Ishikawa (cell line): ENCODE measurements around the gene RALGPS1.

Experiments used
- CEBPB ChIP-seq: IDR thresholded peaks from 2 replicates; pipeline ENCODE4 v1.6.1; 2012
- CREB1 ChIP-seq: IDR thresholded peaks from 2 replicates; pipeline ENCODE4 v1.6.1; 2012; ENCODE audit warnings: low read depth
- EGR1 ChIP-seq: IDR thresholded peaks from 2 replicates; pipeline ENCODE4 v1.6.1; 2012
- EP300 ChIP-seq: IDR thresholded peaks from 2 replicates; pipeline ENCODE4 v1.6.1; 2012; ENCODE audit warnings: borderline replicate concordance
- FOXM1 ChIP-seq: IDR thresholded peaks from 2 replicates; pipeline ENCODE4 v1.6.1; 2012; ENCODE audit warnings: low read depth, borderline replicate concordance
- NFIC ChIP-seq: IDR thresholded peaks from 2 replicates; pipeline ENCODE4 v1.6.1; 2012
- RAD21 ChIP-seq: IDR thresholded peaks from 2 replicates; pipeline ENCODE4 v1.6.1; 2012; ENCODE audit warnings: low read depth
- TAF1 ChIP-seq: IDR thresholded peaks from 2 replicates; pipeline ENCODE4 v1.6.1; 2012; ENCODE audit warnings: low read depth, mild to moderate bottlenecking
- TCF12 ChIP-seq: IDR thresholded peaks from 2 replicates; pipeline ENCODE4 v1.6.1; 2012; ENCODE audit warnings: low read depth
- TEAD4 ChIP-seq: IDR thresholded peaks from 2 replicates; pipeline ENCODE4 v1.6.1; 2012
- YY1 ChIP-seq: IDR thresholded peaks from 2 replicates; pipeline ENCODE4 v1.6.1; 2012; ENCODE audit warnings: low read depth
- ZBTB7A ChIP-seq: IDR thresholded peaks from 2 replicates; pipeline ENCODE4 v1.6.1; 2012; ENCODE audit warnings: low read depth
- TF ChIP-seq, protein P1 (sequence below): IDR thresholded peaks from 2 replicates; pipeline ENCODE4 v1.6.1; 2012
- TF ChIP-seq, protein P2 (sequence below): IDR thresholded peaks from 2 replicates; pipeline ENCODE4 v1.6.1; 2012; ENCODE audit warnings: low read depth, mild to moderate bottlenecking
- TF ChIP-seq, protein P3 (sequence below): IDR thresholded peaks from 2 replicates; pipeline ENCODE4 v1.6.1; 2012

The RALGPS1 gene

DNA sequence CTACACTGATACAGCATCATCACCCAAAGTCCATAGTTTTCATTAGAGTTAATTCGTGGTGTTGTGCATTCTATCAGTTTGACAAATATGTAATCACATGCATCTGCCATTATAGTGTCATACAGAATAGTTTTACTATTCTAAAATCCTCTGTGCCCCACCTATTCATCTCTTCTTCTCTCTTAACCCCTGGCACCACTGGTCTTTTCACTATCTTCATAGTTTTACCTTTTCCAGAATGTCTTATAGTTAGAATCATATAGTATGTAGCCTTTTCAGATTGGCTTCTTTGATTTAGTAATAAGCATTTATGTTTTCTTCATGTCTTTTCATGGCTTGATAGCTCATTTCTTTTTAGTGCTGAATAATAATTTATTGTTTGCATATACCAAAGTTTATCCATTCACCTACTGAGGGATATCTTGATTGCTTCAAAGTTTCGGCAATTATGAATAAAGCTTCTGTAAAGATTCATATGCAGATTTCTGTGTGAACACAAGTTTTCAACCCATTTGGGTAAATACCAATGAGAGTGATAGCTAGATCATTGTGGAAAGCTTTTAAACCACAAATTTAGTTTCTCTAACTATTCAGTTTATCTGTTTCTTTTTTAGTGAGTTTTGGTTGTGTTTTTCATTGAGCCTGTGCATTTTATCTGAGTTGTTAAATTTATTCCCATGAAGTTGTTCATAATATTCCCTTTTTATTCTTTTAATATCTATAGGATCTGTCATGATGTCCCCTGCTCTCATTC lies 84.9 kb downstream of the RALGPS1 start:
- TF ChIP-seq, protein P1, sequence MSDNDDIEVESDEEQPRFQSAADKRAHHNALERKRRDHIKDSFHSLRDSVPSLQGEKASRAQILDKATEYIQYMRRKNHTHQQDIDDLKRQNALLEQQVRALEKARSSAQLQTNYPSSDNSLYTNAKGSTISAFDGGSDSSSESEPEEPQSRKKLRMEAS = no peak
- TF ChIP-seq, protein P2, sequence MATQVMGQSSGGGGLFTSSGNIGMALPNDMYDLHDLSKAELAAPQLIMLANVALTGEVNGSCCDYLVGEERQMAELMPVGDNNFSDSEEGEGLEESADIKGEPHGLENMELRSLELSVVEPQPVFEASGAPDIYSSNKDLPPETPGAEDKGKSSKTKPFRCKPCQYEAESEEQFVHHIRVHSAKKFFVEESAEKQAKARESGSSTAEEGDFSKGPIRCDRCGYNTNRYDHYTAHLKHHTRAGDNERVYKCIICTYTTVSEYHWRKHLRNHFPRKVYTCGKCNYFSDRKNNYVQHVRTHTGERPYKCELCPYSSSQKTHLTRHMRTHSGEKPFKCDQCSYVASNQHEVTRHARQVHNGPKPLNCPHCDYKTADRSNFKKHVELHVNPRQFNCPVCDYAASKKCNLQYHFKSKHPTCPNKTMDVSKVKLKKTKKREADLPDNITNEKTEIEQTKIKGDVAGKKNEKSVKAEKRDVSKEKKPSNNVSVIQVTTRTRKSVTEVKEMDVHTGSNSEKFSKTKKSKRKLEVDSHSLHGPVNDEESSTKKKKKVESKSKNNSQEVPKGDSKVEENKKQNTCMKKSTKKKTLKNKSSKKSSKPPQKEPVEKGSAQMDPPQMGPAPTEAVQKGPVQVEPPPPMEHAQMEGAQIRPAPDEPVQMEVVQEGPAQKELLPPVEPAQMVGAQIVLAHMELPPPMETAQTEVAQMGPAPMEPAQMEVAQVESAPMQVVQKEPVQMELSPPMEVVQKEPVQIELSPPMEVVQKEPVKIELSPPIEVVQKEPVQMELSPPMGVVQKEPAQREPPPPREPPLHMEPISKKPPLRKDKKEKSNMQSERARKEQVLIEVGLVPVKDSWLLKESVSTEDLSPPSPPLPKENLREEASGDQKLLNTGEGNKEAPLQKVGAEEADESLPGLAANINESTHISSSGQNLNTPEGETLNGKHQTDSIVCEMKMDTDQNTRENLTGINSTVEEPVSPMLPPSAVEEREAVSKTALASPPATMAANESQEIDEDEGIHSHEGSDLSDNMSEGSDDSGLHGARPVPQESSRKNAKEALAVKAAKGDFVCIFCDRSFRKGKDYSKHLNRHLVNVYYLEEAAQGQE = no peak
- TF ChIP-seq TCF12 (no peak), CEBPB (no peak)

DNA sequence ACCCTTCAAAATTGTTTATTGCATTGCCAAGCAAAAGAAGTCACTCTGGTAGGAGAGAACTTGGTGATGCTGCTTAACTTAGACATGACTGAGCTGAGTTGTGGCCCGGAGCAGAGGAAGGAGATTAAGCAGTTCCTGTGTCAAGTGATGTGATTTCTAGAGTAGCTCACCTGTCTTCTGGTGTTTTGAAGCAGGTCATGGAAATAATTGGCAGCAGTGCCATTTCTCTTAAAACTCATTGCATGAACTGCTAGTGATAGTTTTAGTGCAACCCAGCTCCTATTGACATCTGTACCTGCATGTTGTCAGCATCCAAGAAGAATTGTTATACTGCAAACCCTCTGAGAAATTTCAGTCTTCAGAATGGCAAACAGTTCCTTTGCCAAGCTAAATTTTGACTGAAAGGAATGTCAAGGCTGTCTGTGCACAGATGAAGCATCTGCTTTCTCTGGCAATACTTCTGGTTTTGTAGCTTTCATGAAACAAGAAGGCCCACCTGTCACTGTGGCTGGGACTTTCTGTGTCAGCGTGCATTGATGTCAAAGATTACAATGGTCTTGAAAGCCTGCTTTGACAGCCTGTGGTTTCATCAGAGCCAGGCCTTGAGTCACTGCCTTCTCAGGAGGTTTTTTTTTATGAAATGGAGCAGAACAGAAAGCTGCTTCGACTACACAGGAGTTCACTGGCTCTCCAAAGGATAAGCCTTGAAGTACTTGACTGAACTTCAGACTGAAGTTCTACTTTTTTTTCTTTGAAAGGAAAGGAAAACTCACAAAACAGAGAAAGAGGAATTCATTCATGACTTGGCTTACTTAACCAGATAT lies 90.6 kb downstream of the RALGPS1 start:
- TF ChIP-seq, protein P1 = no peak
- no peak for TF ChIP-seq CREB1
- TF ChIP-seq FOXM1 = no peak
- no peak for TF ChIP-seq NFIC
- TF ChIP-seq TEAD4 = no peak
- no peak for TF ChIP-seq ZBTB7A
- no peak for TF ChIP-seq YY1
- no peak for TF ChIP-seq TAF1
- TF ChIP-seq, protein P2 = no peak
- TF ChIP-seq RAD21 = no peak
- TF ChIP-seq, protein P3, sequence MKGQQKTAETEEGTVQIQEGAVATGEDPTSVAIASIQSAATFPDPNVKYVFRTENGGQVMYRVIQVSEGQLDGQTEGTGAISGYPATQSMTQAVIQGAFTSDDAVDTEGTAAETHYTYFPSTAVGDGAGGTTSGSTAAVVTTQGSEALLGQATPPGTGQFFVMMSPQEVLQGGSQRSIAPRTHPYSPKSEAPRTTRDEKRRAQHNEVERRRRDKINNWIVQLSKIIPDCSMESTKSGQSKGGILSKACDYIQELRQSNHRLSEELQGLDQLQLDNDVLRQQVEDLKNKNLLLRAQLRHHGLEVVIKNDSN = no peak
- no peak for TF ChIP-seq EGR1
- no peak for TF ChIP-seq CEBPB

DNA sequence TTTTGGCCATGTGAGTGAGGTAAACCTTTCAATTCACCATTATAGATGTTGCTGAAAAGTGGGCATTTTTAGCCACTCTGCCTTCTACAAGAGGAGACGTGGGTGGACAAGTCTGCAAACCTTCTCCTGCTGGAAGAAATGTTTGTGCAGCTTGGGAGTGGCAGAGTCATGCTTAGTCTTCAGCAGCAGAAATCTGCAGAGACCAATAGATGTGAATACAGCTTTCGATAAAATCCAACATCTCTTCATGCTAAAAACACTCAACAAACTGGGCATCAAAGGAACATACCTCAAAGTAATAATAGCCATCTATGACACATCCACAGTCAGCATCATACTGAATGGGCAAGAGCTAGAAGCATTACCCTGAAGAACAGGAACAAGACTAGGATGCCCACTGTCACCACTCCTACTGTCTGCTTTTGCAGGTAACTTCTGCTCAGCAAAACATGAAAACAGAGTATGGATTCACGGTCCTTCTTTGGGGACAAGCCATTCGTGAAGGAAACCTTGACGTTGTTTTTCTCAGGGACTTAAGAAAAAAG lies 91.3 kb downstream of the RALGPS1 start:
- TF ChIP-seq TAF1 (no peak), FOXM1 (no peak), CEBPB (no peak), CREB1 (no peak), ZBTB7A (no peak), TEAD4 (no peak), NFIC (no peak), TCF12 (no peak)
- TF ChIP-seq, protein P1 = no peak

DNA sequence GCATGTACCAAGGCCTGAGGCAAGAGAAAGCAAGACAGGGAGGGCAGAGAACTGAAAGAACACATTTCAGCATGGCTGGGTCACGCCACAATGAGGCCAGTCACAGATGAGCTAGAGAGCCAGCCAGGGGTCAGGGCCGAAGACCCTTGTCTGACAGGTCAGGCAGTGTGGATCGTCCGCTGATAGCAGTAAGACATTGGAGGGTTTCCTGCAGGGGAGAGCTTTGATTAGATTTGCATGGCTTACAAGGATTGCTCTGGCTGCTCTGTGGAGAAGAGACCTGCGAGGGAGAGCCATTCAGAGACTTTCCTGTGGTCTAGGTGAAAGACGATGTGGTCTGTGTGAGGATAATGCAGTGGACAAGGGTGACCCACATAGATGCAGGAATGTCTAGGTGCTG lies 93.1 kb downstream of the RALGPS1 start:
- TF ChIP-seq, protein P3 = no peak
- TF ChIP-seq RAD21 (no peak), CREB1 (no peak), TEAD4 (no peak), TCF12 (no peak), EP300 (no peak), EGR1 (no peak), FOXM1 (no peak), TAF1 (no peak)
- TF ChIP-seq, protein P2 = no peak
- TF ChIP-seq, protein P1 = no peak
